Measurements from ENCODE around the gene FCN2.

The FCN2 gene

DNA sequence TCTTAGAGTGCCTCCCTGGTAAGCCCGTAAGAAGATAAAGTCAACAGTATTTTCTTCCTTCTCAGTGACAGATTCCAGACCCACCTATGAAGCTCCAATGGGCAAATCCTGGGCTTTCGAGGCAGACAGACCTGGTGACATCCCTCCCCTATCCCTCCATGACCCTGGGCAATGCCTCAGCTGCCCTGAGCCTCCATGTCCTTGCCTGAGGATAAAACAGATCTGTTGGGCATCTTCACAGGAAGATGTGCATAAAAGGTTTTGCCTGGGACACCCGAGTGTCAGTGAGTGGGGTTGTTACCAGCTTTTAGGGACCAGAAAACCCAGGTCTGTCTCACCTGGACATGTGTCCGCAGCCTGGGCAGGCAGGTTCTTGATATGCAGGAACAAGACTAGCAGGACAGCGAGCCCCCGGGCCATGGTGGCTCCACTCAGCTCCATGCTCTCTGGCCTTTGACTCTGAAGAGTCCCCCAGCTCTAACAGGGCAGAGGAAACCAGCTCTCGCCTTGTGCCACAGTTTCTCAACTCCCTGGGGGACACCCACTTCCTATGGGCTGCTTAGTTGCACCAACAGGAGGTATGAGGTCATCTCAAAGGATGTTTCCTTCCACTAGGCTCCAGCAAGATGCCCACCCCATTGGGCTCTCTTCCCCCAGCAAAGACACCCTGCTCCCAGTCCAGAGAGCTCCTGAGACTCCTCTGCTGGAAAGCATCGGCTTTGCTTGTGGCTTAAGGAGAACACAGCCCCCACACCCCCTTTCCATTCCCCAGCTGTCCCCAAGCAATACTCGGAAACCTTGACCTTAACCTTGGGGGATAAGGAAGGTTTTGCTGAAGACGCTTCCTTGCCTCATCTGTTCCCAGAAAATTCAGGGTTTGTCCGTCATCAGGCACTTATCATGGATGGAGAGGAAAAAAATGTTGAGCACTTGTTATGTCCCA, 37.1 kb downstream of the FCN2 start, which contains the start of gene FCN1:
Gene FCN1 (minus strand): TSS at position 482 of the 943 bp plus-strand sequence. CDS start 41 bp downstream, at position 441.
- Histone ChIP-seq H3K36me3 (ENCODE audit: insufficient read depth, low read length) (no peaks in the 10 kb centered on the region), H3K4me3 (ENCODE audit: low read length) (no peak within 1 kb of the TSS), H3K9ac (ENCODE audit: low read depth, low read length) (no peak within 1 kb of the TSS), H3K9me3 (ENCODE audit: insufficient read depth, low read depth, low read length) (peaks cover 10% of the 10 kb centered on the region; the same call in 1 of the 2 replicates), H3K4me1 (ENCODE audit: insufficient read depth, low read length) (no peaks in the 10 kb centered on the region), H3K27me3 (ENCODE audit: insufficient read depth, low read length) (no peaks in the 10 kb centered on the region), H3K27ac (ENCODE audit: low read depth, low read length) (no peak within 1 kb of the TSS)
- WGBS: 92% methylated on average over 11 of the region's 11 CpGs

DNA sequence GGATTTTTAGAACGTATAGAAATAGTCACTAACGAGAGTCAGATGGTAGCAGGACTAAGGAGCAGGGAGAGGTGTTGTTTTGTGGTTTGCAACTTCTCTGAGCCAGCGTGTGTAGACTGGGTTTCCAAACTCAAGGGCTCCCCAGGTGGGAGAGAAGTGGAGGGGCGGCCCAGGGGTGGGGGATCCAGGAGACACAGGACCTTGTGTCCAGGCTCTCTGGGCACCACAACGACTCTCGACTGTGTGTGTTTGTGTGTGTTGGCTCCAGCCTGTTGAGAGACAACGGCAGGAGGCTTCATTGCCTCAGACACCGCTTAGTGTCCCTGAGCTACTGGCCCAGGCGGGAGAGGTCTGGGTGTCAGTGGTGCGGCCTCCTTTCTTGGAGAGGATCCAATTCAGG, 38.0 kb downstream of the FCN2 start:
- no peak overlapping the region for H3K9ac ChIP-seq (ENCODE audit: low read depth, low read length)
- no peaks in the 10 kb centered on the region for H3K36me3 ChIP-seq (ENCODE audit: insufficient read depth, low read length)
- H3K27me3 ChIP-seq (ENCODE audit: insufficient read depth, low read length): no peaks in the 10 kb centered on the region
- WGBS: 93% methylated on average over 10 of the region's 10 CpGs
- H3K4me1 ChIP-seq (ENCODE audit: insufficient read depth, low read length): no peaks in the 10 kb centered on the region
- H3K9me3 ChIP-seq (ENCODE audit: insufficient read depth, low read depth, low read length): peaks cover 10% of the 10 kb centered on the region; the same call in 1 of the 2 replicates
- H3K4me3 ChIP-seq (ENCODE audit: low read length): no peak overlapping the region
- no peak overlapping the region for H3K27ac ChIP-seq (ENCODE audit: low read depth, low read length)

DNA sequence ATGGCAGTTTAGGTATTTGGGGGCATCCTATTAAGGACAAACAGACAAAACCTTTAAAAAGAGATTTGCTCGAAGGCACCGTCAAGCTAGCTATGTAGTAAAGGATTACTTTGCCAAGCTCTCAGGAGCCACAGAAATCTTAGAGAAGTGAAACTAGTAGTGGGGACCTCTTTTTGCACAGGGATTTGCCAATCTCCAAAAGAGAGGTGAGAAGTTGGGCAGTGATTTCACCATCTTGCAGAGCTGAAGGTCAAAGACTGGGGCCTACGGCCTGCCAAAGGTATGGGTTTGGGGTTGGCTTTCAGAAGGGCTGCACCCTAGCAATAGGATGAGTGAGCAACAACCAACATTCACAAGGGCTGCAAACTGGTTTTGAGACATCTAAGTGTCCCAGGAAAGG, 38.7 kb downstream of the FCN2 start:
- peaks cover 10% of the 10 kb centered on the region; the same call in 1 of the 2 replicates for H3K9me3 ChIP-seq (ENCODE audit: insufficient read depth, low read depth, low read length)
- no peaks in the 10 kb centered on the region for H3K4me1 ChIP-seq (ENCODE audit: insufficient read depth, low read length)
- no peak overlapping the region for H3K4me3 ChIP-seq (ENCODE audit: low read length)
- no peak overlapping the region for H3K9ac ChIP-seq (ENCODE audit: low read depth, low read length)
- no peaks in the 10 kb centered on the region for H3K27me3 ChIP-seq (ENCODE audit: insufficient read depth, low read length)
- H3K27ac ChIP-seq (ENCODE audit: low read depth, low read length): no peak overlapping the region
- no peaks in the 10 kb centered on the region for H3K36me3 ChIP-seq (ENCODE audit: insufficient read depth, low read length)
- 94% methylated on average over 3 of the region's 3 CpGs for WGBS

DNA sequence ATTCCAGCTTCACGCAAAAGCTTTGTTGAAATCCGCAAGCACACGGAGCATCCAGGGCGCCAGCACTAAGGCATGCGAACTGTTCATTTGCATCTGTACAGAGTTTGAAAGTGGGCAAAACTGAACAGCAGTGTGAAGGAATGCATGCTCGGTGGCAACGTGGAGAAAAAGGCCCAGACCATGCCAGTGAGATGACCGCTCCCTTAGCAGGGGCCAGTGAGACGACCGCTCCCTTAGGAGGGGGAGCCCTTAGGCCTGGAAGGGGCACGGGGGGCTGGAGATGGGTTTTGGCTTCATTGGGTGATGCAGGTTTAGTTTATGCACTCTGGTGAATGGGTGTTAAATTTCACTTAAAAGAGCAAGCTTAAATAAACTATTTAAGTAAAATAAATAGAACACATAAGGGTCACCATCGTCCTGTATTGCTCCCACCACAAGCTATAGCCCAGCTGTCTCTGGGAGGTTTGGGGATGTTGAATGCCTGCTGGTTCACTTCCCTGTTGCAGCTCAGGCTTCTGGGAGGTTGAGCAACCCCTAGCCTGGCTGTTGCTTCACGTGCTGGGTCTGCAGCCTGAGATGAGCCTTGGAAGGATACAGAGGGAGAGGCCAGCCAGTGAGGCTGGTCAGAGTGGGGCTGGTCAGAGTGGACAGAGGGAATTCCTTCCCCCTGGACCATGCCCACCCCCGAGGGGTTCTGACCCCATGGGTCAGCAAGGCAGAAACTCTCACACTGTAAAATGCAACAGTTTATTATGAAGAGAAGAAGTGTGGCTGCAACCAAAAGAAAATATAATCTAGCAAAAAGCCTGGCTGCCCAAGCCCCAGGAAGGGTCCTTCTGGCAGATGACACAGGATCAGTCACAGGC, 41.7 kb downstream of the FCN2 start:
- H3K9ac ChIP-seq (ENCODE audit: low read depth, low read length): no peak overlapping the region
- no peak overlapping the region for H3K4me3 ChIP-seq (ENCODE audit: low read length)
- no peak overlapping the region for H3K27ac ChIP-seq (ENCODE audit: low read depth, low read length)
- H3K27me3 ChIP-seq (ENCODE audit: insufficient read depth, low read length): no peaks in the 10 kb centered on the region
- H3K4me1 ChIP-seq (ENCODE audit: insufficient read depth, low read length): no peaks in the 10 kb centered on the region
- 91% methylated on average over 13 of the region's 14 CpGs for WGBS
- peaks cover 10% of the 10 kb centered on the region; the same call in 1 of the 2 replicates for H3K9me3 ChIP-seq (ENCODE audit: insufficient read depth, low read depth, low read length)
- no peaks in the 10 kb centered on the region for H3K36me3 ChIP-seq (ENCODE audit: insufficient read depth, low read length)

DNA sequence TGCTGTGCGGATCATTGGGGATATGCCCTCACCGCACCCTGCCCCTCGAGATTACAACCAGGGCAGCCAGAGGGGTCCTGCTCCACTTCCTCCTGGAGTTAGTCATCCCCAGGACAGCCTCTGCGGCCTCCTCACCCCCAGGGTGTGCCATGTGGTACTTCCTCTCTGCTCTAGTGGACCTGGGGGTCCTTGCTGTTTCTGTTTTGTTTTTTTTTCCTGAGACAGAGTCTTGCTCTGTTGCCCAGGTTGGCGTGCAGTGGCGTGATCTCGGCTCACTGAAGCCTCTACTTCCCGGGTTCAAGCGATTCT, 42.3 kb downstream of the FCN2 start:
- Histone ChIP-seq H3K9ac (ENCODE audit: low read depth, low read length) (no peak overlapping the region), H3K9me3 (ENCODE audit: insufficient read depth, low read depth, low read length) (peaks cover 10% of the 10 kb centered on the region; the same call in 1 of the 2 replicates), H3K27me3 (ENCODE audit: insufficient read depth, low read length) (no peaks in the 10 kb centered on the region), H3K4me1 (ENCODE audit: insufficient read depth, low read length) (no peaks in the 10 kb centered on the region), H3K27ac (ENCODE audit: low read depth, low read length) (no peak overlapping the region), H3K4me3 (ENCODE audit: low read length) (no peak overlapping the region), H3K36me3 (ENCODE audit: insufficient read depth, low read length) (no peaks in the 10 kb centered on the region)
- 91% methylated on average over 9 of the region's 9 CpGs for WGBS

DNA sequence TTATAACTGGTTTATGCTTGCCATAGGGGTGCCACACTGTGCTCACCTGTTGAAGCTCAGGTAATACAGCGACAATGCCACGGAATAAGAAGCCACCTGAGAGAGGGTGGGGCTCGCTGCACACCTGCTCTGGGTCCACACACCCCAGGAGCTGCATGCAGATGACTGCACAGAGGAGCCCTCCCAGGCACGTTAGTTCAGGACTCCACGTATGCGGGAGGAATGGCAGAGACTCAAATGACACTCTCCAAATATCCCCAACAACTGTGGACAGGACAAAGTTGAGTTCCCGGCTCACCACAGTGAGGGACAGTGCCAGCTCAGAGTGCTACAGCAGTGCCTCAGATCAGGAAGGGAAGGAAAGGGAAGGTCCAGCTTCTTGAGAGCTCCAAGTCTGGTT, 42.9 kb downstream of the FCN2 start:
- no peak overlapping the region for H3K27ac ChIP-seq (ENCODE audit: low read depth, low read length)

DNA sequence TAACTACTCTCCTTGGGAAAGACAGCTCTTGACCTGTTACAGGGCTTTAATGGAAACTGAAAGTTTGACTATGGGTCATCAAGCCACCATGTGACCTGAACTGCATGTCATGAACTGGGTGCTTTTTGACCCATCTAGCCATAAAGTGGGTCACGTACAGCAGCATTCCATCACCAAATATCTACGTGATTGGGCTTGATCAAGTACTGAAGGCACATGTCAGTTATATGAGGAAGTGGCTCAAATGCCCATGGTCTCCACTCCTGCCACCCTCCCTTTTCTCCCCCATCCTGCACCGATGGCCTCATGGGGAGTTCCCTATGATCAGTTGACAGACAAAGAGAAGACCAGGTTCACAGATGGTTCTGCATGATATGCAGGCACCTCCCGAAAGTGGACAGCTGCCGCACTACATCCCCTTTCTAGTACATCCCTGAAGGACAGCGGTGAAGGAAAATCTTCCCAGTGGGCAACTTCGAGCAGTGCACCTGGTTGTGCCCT, 44.5 kb downstream of the FCN2 start:
- Histone ChIP-seq H3K4me1 (ENCODE audit: insufficient read depth, low read length) (no peaks in the 10 kb centered on the region), H3K4me3 (ENCODE audit: low read length) (no peak overlapping the region), H3K36me3 (ENCODE audit: insufficient read depth, low read length) (no peaks in the 10 kb centered on the region), H3K27ac (ENCODE audit: low read depth, low read length) (no peak overlapping the region), H3K9ac (ENCODE audit: low read depth, low read length) (no peak overlapping the region), H3K27me3 (ENCODE audit: insufficient read depth, low read length) (no peaks in the 10 kb centered on the region), H3K9me3 (ENCODE audit: insufficient read depth, low read depth, low read length) (peaks cover 3% of the 10 kb centered on the region; the same call in 1 of the 2 replicates)
- WGBS: 79% methylated on average over 7 of the region's 7 CpGs

More for the DNA sequence above, 42.9 kb downstream of the FCN2 start:
- 92% methylated on average over 7 of the region's 7 CpGs for WGBS
- Histone ChIP-seq H3K9me3 (ENCODE audit: insufficient read depth, low read depth, low read length) (peaks cover 10% of the 10 kb centered on the region; the same call in 1 of the 2 replicates), H3K36me3 (ENCODE audit: insufficient read depth, low read length) (no peaks in the 10 kb centered on the region), H3K9ac (ENCODE audit: low read depth, low read length) (no peak overlapping the region), H3K4me3 (ENCODE audit: low read length) (no peak overlapping the region), H3K27me3 (ENCODE audit: insufficient read depth, low read length) (no peaks in the 10 kb centered on the region), H3K4me1 (ENCODE audit: insufficient read depth, low read length) (no peaks in the 10 kb centered on the region)

DNA sequence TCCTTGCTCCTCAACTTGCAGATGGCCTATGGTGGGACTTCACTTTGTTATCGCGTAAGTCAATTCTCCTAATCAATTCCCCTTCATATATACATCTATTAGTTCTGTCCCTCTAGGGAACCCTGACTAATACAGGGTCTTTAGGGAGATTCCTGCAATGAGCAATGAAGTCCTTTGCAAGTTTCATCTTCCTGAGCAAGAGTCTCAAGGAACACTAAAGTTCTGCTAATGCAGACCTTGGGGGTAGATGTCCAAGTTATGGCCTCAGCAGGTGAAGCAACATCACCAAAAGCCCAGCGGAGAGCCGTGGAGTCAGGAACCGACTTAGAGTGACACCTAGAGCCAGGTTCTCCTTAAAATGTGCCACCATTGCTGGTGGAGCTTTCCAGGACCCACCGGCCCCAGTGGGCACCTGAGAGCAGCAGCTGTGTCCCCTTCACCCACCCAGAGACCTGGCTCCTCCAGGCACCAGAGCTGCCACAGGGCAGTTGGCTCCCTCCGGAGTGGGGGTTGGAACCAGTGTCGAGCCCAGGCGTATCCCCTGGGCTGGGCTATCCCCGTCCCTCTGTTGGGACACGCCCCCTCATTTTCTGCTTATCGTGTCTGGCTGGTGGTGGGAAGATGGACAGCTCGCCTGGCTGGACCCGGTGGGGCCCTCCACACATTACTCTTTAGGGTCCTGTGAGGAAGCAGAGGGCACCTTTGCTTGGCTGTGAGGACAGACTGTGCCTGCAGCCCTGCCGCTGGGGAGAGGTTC, 48.0 kb downstream of the FCN2 start:
- Histone ChIP-seq H3K36me3 (ENCODE audit: insufficient read depth, low read length) (no peaks in the 10 kb centered on the region), H3K27me3 (ENCODE audit: insufficient read depth, low read length) (no peaks in the 10 kb centered on the region), H3K4me3 (ENCODE audit: low read length) (no peak overlapping the region), H3K9me3 (ENCODE audit: insufficient read depth, low read depth, low read length) (no peaks in the 10 kb centered on the region), H3K4me1 (ENCODE audit: insufficient read depth, low read length) (no peaks in the 10 kb centered on the region), H3K9ac (ENCODE audit: low read depth, low read length) (no peak overlapping the region), H3K27ac (ENCODE audit: low read depth, low read length) (no peak overlapping the region)
- 87% methylated on average over 15 of the region's 15 CpGs for WGBS

DNA sequence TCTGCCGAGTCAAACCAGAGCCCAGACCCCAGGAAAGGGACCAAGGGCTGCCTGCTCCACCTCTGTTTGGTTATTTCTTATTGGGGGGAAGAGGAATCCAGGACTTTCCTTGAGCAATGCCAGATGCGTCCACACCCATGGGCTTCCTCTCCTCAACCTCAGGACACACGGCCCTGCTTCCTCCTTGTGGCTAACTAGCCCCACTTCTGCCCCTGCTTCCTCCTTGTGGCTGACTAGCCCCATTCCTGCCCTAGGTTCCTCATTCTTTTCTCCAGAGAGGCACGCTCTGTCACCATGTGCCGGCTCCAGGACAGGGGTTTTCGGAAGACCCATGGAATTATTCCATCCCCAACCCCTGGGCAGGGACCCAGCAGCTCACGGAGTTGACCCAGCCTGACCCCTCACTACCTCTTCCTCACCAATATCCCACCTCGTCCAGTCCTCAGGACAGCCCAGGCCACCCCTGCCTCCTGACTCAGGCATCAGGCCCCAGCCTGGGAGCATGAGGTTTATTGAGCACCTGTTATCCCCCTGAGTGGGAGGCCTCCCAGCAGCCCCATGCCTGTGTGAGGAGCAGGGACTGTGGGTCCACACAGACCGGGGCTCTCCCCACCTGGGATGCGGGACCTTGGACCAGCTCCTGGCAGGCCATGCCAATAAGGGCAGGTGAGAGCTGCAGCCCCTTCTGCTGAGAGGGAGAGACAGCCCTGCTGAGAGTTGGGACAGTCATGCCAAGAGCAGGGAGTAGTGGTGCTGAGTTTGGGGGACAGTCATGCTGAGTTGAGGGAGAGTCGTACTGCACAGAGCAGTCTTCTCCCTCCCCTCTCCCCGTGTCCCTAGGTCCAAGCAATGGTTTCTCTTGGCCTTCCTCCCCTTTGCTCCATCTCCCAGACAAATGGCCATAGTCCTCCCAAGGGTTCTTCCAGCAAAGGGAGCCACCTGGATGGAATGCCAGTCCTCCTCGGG, 48.9 kb downstream of the FCN2 start:
- H3K9me3 ChIP-seq (ENCODE audit: insufficient read depth, low read depth, low read length): no peaks in the 10 kb centered on the region
- H3K4me1 ChIP-seq (ENCODE audit: insufficient read depth, low read length): 0 out of 2 replicates have a peak, but pooled peaks cover under 1% of the 10 kb centered on the region
- H3K4me3 ChIP-seq (ENCODE audit: low read length): no peak overlapping the region
- no peak overlapping the region for H3K27ac ChIP-seq (ENCODE audit: low read depth, low read length)
- 88% methylated on average over 13 of the region's 13 CpGs for WGBS
- H3K27me3 ChIP-seq (ENCODE audit: insufficient read depth, low read length): no peaks in the 10 kb centered on the region
- no peak overlapping the region for H3K9ac ChIP-seq (ENCODE audit: low read depth, low read length)
- H3K36me3 ChIP-seq (ENCODE audit: insufficient read depth, low read length): no peaks in the 10 kb centered on the region

DNA sequence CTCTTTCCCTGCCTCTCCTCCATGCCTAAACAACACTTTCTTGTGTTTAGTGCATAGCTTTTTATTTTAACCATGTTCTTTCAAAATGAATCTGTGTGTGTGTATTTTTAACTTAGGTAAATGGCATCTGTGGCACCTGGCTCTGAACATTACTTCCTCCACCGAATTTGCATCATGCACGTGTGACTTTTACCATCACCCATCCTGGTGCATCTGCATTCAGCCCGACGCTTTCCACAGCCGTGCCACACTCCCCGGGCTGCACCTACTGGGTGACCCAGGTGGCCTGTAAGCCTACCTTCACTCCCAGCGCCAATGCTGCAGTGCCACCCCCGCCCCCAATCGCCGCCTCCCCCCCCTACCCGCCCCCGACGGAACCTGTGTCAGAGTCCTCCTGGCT, 49.8 kb downstream of the FCN2 start:
- H3K27me3 ChIP-seq (ENCODE audit: insufficient read depth, low read length): no peaks in the 10 kb centered on the region
- H3K27ac ChIP-seq (ENCODE audit: low read depth, low read length): no peak overlapping the region

More for the DNA sequence above, 49.8 kb downstream of the FCN2 start:
- 92% methylated on average over 13 of the region's 13 CpGs for WGBS
- H3K9ac ChIP-seq (ENCODE audit: low read depth, low read length): no peak overlapping the region
- H3K36me3 ChIP-seq (ENCODE audit: insufficient read depth, low read length): no peaks in the 10 kb centered on the region
- H3K4me3 ChIP-seq (ENCODE audit: low read length): no peak overlapping the region
- H3K4me1 ChIP-seq (ENCODE audit: insufficient read depth, low read length): peaks cover 9% of the 10 kb centered on the region; the same call in 1 of the 2 replicates
- no peaks in the 10 kb centered on the region for H3K9me3 ChIP-seq (ENCODE audit: insufficient read depth, low read depth, low read length)

All from HUES64 (cell line).